ENCODE results near the gene NAALADL2.

The NAALADL2 gene

GRCh38 chr3:175193815-175194518, 334.8 kb downstream of the NAALADL2 start:
- Histone ChIP-seq H3K4me3 (ENCODE audit: low read depth in 1 of 2, low read length in 2 of 2) (no peak overlapping the region), H3K27me3 (ENCODE audit: insufficient read depth, low read length, poor library complexity) (no peaks in the 10 kb centered on the region), H3K4me2 (ENCODE audit: insufficient read depth, low read length) (no peak overlapping the region), H3K9ac (ENCODE audit: low read depth, low read length) (no peak overlapping the region), H3K4me1 (ENCODE audit: insufficient read depth, low read length) (no peaks in the 10 kb centered on the region), H2AFZ (ENCODE audit: low read depth, low read length) (no peak overlapping the region), H3K36me3 (ENCODE audit: insufficient read depth, low read length) (no peaks in the 10 kb centered on the region), H3K79me2 (ENCODE audit: insufficient read depth, low read length) (no peaks in the 10 kb centered on the region), H4K20me1 (ENCODE audit: insufficient read depth, low read length) (no peaks in the 10 kb centered on the region), H3K27ac (ENCODE audit: low read length) (no peak overlapping the region), H3K9me3 (ENCODE audit: insufficient read depth, low read length, severe bottlenecking) (no peaks in the 10 kb centered on the region)
- no peak for TF ChIP-seq CTCF (IDR thresholded peaks at IDR 0.05; ENCODE audit: borderline replicate concordance, extremely low read depth, low read length, poor library complexity, severe bottlenecking)
- no peak for ATAC-seq (ENCODE audit: insufficient read depth, low read depth)
- no peak for DNase-seq

- no peak for TF ChIP-seq CTCF (IDR thresholded peaks at IDR 0.05; ENCODE audit: borderline replicate concordance, extremely low read depth, low read length, poor library complexity, severe bottlenecking)
- no peak for TF ChIP-seq EZH2 (IDR thresholded peaks at IDR 0.05; ENCODE audit: borderline replicate concordance, low read depth, low read length, severe bottlenecking)
- H3K79me2 ChIP-seq (ENCODE audit: insufficient read depth, low read length) = no peaks in the 10 kb centered on the region
- H3K27ac ChIP-seq (ENCODE audit: low read length) = no peak overlapping the region
- no peak for ATAC-seq (ENCODE audit: insufficient read depth, low read depth)
- no peak for DNase-seq
- no peak overlapping the region for H2AFZ ChIP-seq (ENCODE audit: low read depth, low read length)
- no peak overlapping the region for H3K4me2 ChIP-seq (ENCODE audit: insufficient read depth, low read length)
- H3K9me3 ChIP-seq (ENCODE audit: insufficient read depth, low read length, severe bottlenecking) = no peaks in the 10 kb centered on the region
- no peaks in the 10 kb centered on the region for H3K36me3 ChIP-seq (ENCODE audit: insufficient read depth, low read length)
- H4K20me1 ChIP-seq (ENCODE audit: insufficient read depth, low read length) = no peaks in the 10 kb centered on the region
- H3K4me3 ChIP-seq (ENCODE audit: low read depth in 1 of 2, low read length in 2 of 2) = no peak overlapping the region
- H3K9ac ChIP-seq (ENCODE audit: low read depth, low read length) = no peak overlapping the region
- H3K27me3 ChIP-seq (ENCODE audit: insufficient read depth, low read length, poor library complexity) = no peaks in the 10 kb centered on the region
- no peaks in the 10 kb centered on the region for H3K4me1 ChIP-seq (ENCODE audit: insufficient read depth, low read length)
These were observed 340.1 kb downstream of the NAALADL2 start for GRCh38 chr3:175198991-175199783.

- ATAC-seq (ENCODE audit: insufficient read depth, low read depth) (no peak), DNase-seq (no peak)
- H3K4me2 ChIP-seq (ENCODE audit: insufficient read depth, low read length) = no peak overlapping the region
- no peaks in the 10 kb centered on the region for H3K79me2 ChIP-seq (ENCODE audit: insufficient read depth, low read length)
- TF ChIP-seq EZH2 (IDR thresholded peaks at IDR 0.05; ENCODE audit: borderline replicate concordance, low read depth, low read length, severe bottlenecking) = no peak
- no peak for TF ChIP-seq CTCF (IDR thresholded peaks at IDR 0.05; ENCODE audit: borderline replicate concordance, extremely low read depth, low read length, poor library complexity, severe bottlenecking)
- H3K9me3 ChIP-seq (ENCODE audit: insufficient read depth, low read length, severe bottlenecking) = no peaks in the 10 kb centered on the region
- no peak overlapping the region for H3K27ac ChIP-seq (ENCODE audit: low read length)
- no peak overlapping the region for H3K9ac ChIP-seq (ENCODE audit: low read depth, low read length)
- no peaks in the 10 kb centered on the region for H3K27me3 ChIP-seq (ENCODE audit: insufficient read depth, low read length, poor library complexity)
- H3K36me3 ChIP-seq (ENCODE audit: insufficient read depth, low read length) = no peaks in the 10 kb centered on the region
- H2AFZ ChIP-seq (ENCODE audit: low read depth, low read length) = no peak overlapping the region
- no peaks in the 10 kb centered on the region for H4K20me1 ChIP-seq (ENCODE audit: insufficient read depth, low read length)
- no peaks in the 10 kb centered on the region for H3K4me1 ChIP-seq (ENCODE audit: insufficient read depth, low read length)
- no peak overlapping the region for H3K4me3 ChIP-seq (ENCODE audit: low read depth in 1 of 2, low read length in 2 of 2)
These were observed 340.8 kb downstream of the NAALADL2 start for GRCh38 chr3:175199961-175200360.

Data from DND-41 (cell line).